Sigmoid colon (tissue), 4 donors: ENCODE results near the gene PMM1.

ENCODE experiments used
- POLR2AphosphoS5 ChIP-seq, 4 donors: sonication (generic); formaldehyde crosslinking; IDR thresholded peaks; one replicate each; pipeline ENCODE4 v1.6.1; 2017; ENCODE audit warnings: antibody characterized with exemption in 4 of 4
- TF ChIP-seq, protein P1 (sequence below), 4 experiments: fragments of 450-650 bp in 3 of 4; fragments of 200-600 bp in 1 of 4; IDR thresholded peaks; one replicate each; pipeline ENCODE4 v1.5.1; 2016 to 2019; ENCODE audit warnings: antibody characterized with exemption in 4 of 4, mild to moderate bottlenecking in 3 of 4, moderate library complexity in 2 of 4

DNA sequence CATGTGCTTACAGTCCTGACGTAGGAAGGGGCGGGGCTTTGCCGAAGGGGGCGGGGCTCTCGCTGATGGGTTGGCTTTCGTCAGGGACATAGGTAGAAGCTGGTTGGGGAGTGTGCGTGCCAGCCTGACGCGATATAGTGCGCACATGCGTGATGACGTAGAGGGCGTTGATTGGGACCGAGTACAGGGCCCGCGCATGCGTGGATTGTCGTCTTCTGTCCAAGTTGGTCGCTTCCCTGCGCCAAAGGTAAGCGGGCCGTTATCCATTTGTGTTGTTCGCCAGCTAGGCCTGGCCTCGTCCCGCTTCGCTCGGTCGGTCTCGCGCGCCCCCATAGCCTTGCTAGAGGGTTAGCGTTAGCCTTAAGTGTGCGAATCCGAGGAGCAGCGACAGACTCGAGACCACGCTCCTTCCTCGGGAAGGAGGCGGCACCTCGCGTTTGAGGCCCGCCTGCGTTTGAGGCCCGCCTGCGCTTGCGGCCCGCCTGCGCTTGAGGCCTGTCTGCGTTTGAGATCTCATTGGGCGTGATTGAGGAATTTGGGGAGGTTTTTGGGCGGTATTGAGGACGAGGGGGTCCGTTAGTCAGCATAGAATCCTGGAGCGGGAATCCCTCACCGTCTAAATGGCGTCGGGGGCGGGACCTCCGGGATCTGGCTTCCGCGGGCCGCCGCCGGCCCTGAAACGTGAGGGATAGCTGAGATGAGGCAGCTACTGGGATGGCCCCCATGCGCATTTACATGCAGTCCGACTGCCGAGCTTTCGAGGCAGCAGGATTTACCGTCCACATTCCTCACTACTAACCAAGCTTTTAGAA, 31.7 kb upstream of the PMM1 start, which contains the start of gene XRCC6:
- TF ChIP-seq, protein P1, sequence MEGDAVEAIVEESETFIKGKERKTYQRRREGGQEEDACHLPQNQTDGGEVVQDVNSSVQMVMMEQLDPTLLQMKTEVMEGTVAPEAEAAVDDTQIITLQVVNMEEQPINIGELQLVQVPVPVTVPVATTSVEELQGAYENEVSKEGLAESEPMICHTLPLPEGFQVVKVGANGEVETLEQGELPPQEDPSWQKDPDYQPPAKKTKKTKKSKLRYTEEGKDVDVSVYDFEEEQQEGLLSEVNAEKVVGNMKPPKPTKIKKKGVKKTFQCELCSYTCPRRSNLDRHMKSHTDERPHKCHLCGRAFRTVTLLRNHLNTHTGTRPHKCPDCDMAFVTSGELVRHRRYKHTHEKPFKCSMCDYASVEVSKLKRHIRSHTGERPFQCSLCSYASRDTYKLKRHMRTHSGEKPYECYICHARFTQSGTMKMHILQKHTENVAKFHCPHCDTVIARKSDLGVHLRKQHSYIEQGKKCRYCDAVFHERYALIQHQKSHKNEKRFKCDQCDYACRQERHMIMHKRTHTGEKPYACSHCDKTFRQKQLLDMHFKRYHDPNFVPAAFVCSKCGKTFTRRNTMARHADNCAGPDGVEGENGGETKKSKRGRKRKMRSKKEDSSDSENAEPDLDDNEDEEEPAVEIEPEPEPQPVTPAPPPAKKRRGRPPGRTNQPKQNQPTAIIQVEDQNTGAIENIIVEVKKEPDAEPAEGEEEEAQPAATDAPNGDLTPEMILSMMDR (IDR thresholded peaks at IDR 0.05) = no peak
- TF ChIP-seq POLR2AphosphoS5 (IDR thresholded peaks at IDR 0.05) = peak; percentile 98 to 100 (median 100)
